ENCODE data around the gene GCC2. TPM values are rescaled to one million over a fixed set of nuclear protein-coding genes. Genes with fewer than 3 reads are reported as not detected.

GCC2 gene
- total RNA-seq, 2 experiments from 2014 or later = 19.7 to 43.9 TPM

DNA sequence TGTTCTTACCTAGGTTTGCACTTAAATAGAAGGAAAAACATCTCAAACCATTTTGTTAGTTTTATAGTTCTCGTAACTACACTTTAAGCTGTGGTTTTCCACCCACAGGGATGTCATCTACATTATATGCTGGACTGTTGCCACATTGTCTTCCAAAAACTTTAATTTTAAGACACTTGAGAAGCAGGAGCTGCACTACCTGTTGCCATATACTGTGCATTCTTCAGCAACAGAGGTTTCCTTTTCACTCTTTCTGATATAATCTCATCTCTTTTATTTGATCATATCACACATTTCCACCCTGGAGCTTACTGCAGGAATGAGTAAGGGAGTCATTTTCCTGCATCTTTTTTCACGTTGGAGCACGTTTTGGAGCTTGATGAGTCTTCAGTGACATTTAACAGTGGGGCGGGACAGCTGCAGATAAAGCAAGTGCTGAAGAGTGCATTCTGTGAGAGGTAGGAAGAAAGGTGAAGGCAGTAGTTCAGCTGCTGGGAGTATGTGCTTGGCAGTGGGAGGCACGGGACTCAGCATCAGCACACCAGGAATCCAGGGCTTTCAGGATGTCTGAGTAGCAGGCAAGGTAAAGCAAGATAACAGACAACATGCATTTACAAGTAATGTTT is 89.1 kb downstream of the GCC2 start:
- no peak for DNase-seq (ENCODE audit: low spot score)
- BruUV-seq (replicated peaks) = no TSS peak
- peaks cover 13% of the 10 kb centered on the region for H3K4me1 ChIP-seq (ENCODE audit: insufficient read depth, low read length, poor library complexity, severe bottlenecking)
- H2AFZ ChIP-seq (ENCODE audit: low read length) = no peak overlapping the region
- H4K20me1 ChIP-seq (ENCODE audit: insufficient read depth, low read length) = peaks cover 15% of the 10 kb centered on the region; the same call in 1 of the 2 replicates
- intact Hi-C loops (cut with micrococcal nuclease; ENCODE audit: unreplicated experiment) = no loop called here
- TF ChIP-seq EZH2phosphoT487 (IDR thresholded peaks at IDR 0.05; ENCODE audit: borderline replicate concordance, low read depth, low read length) = no peak
- TF ChIP-seq, protein P1, sequence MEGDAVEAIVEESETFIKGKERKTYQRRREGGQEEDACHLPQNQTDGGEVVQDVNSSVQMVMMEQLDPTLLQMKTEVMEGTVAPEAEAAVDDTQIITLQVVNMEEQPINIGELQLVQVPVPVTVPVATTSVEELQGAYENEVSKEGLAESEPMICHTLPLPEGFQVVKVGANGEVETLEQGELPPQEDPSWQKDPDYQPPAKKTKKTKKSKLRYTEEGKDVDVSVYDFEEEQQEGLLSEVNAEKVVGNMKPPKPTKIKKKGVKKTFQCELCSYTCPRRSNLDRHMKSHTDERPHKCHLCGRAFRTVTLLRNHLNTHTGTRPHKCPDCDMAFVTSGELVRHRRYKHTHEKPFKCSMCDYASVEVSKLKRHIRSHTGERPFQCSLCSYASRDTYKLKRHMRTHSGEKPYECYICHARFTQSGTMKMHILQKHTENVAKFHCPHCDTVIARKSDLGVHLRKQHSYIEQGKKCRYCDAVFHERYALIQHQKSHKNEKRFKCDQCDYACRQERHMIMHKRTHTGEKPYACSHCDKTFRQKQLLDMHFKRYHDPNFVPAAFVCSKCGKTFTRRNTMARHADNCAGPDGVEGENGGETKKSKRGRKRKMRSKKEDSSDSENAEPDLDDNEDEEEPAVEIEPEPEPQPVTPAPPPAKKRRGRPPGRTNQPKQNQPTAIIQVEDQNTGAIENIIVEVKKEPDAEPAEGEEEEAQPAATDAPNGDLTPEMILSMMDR (conservative IDR thresholded peaks at IDR 0.05; ENCODE audit: low read length) = no peak
- H3K9me2 ChIP-seq (ENCODE audit: insufficient read depth, low read length) = no peaks in the 10 kb centered on the region
- peaks cover 11% of the 10 kb centered on the region; the same call in 1 of the 2 replicates for H3K79me2 ChIP-seq (ENCODE audit: insufficient read depth, low read depth, low read length)
- no peak overlapping the region for H3K4me2 ChIP-seq (ENCODE audit: low read length)
- POLR2A ChIA-PET = interaction anchor here (1.0 kb wide), 1 partner anchor 12 kb away, joined by 3 read pairs; no protein-coding TSS in a partner anchor
- H3K4me3 ChIP-seq (ENCODE audit: low read depth, low read length, poor library complexity, severe bottlenecking) = no peak overlapping the region
- peaks cover 3% of the 10 kb centered on the region; the same call in 1 of the 2 replicates for H3K9me3 ChIP-seq (ENCODE audit: low read length)
- peaks cover 14% of the 10 kb centered on the region; the same call in 1 of the 2 replicates for H3K36me3 ChIP-seq (ENCODE audit: insufficient read depth, low read length)
- no peak overlapping the region for H3K27ac ChIP-seq (ENCODE audit: low read depth, low read length, poor library complexity, severe bottlenecking)
- CTCF ChIA-PET (ENCODE audit: unreplicated experiment) = no interaction called here

DNA sequence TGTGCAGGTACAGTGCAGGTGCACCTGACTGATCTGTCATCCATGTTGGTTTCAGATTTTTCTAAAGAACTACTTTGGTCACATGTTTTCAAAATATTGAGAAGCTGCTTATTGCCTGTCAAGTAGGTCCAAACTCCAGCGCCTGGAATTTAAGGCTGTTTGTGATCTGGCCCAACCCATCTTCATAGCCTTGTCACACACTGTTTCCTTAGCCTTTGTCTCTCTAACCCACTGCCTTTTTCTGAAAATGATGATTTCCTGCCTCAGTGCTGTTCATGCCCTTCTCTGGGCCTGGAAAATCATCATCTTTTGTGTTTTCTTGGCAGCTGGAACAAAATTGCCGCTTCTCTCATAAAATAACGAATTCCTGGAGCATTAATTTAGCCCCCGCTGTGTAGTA is 92.4 kb downstream of the GCC2 start:
- POLR2A ChIA-PET = interaction anchor here (0.6 to 1.7 kb wide), 4 partner anchors 8 to 28 kb away, joined by 3 to 5 read pairs (median 4); no protein-coding TSS in a partner anchor
- no peak for DNase-seq (ENCODE audit: low spot score)
- H3K9me3 ChIP-seq (ENCODE audit: low read length) = peaks cover 13% of the 10 kb centered on the region
- H3K79me2 ChIP-seq (ENCODE audit: insufficient read depth, low read depth, low read length) = no peaks in the 10 kb centered on the region
- H3K4me2 ChIP-seq (ENCODE audit: low read length) = no peak overlapping the region
- no TSS peak for BruUV-seq (replicated peaks)
- intact Hi-C loops (cut with micrococcal nuclease; ENCODE audit: unreplicated experiment) = no loop called here
- H3K36me3 ChIP-seq (ENCODE audit: insufficient read depth, low read length) = peaks cover 24% of the 10 kb centered on the region
- no peak for TF ChIP-seq EZH2phosphoT487 (IDR thresholded peaks at IDR 0.05; ENCODE audit: borderline replicate concordance, low read depth, low read length)
- TF ChIP-seq, protein P1 (conservative IDR thresholded peaks at IDR 0.05; ENCODE audit: low read length) = no peak
- no peak overlapping the region for H2AFZ ChIP-seq (ENCODE audit: low read length)
- H3K4me3 ChIP-seq (ENCODE audit: low read depth, low read length, poor library complexity, severe bottlenecking) = no peak overlapping the region
- H3K4me1 ChIP-seq (ENCODE audit: insufficient read depth, low read length, poor library complexity, severe bottlenecking) = no peaks in the 10 kb centered on the region
- no peaks in the 10 kb centered on the region for H3K9me2 ChIP-seq (ENCODE audit: insufficient read depth, low read length)
- H4K20me1 ChIP-seq (ENCODE audit: insufficient read depth, low read length) = 0 out of 2 replicates have a peak, but pooled peaks cover 8% of the 10 kb centered on the region
- CTCF ChIA-PET (ENCODE audit: unreplicated experiment) = no interaction called here
- no peak overlapping the region for H3K27ac ChIP-seq (ENCODE audit: low read depth, low read length, poor library complexity, severe bottlenecking)

DNA sequence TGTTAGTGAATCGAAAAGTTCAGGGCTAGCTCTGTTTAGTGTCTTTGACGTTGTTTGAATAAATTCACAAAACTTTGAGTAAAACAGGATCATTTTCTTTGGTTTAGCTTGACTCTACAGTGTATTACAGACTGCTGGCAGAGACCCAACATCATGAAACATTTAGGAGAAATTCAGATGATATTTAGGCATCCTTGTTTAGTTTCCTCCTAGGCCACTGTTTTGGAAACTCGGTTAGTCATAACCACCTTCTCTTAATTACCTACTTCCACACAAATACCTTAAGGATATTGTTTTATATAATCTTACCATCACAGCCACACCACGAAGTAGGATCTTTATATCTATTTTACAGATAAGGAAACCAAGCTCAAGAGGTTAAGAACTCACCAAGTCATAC is 93.1 kb downstream of the GCC2 start:
- H4K20me1 ChIP-seq (ENCODE audit: insufficient read depth, low read length) = 0 out of 2 replicates have a peak, but pooled peaks cover 8% of the 10 kb centered on the region
- H2AFZ ChIP-seq (ENCODE audit: low read length) = no peak overlapping the region
- H3K9me2 ChIP-seq (ENCODE audit: insufficient read depth, low read length) = no peaks in the 10 kb centered on the region
- ChIA-PET POLR2A (interaction anchor here (0.9 to 1.2 kb wide), 2 partner anchors 8 to 28 kb away, joined by 3 to 4 read pairs; no protein-coding TSS in a partner anchor), CTCF (ENCODE audit: unreplicated experiment) (no interaction called here)
- no peak for TF ChIP-seq EZH2phosphoT487 (IDR thresholded peaks at IDR 0.05; ENCODE audit: borderline replicate concordance, low read depth, low read length)
- TF ChIP-seq, protein P1 (conservative IDR thresholded peaks at IDR 0.05; ENCODE audit: low read length) = no peak
- H3K9me3 ChIP-seq (ENCODE audit: low read length) = peaks cover 13% of the 10 kb centered on the region
- intact Hi-C loops (cut with micrococcal nuclease; ENCODE audit: unreplicated experiment) = no loop called here
- no peak for DNase-seq (ENCODE audit: low spot score)
- no TSS peak for BruUV-seq (replicated peaks)
- H3K27ac ChIP-seq (ENCODE audit: low read depth, low read length, poor library complexity, severe bottlenecking) = no peak overlapping the region
- no peak overlapping the region for H3K4me3 ChIP-seq (ENCODE audit: low read depth, low read length, poor library complexity, severe bottlenecking)
- H3K36me3 ChIP-seq (ENCODE audit: insufficient read depth, low read length) = peaks cover 24% of the 10 kb centered on the region
- H3K4me1 ChIP-seq (ENCODE audit: insufficient read depth, low read length, poor library complexity, severe bottlenecking) = no peaks in the 10 kb centered on the region
- no peaks in the 10 kb centered on the region for H3K79me2 ChIP-seq (ENCODE audit: insufficient read depth, low read depth, low read length)
- no peak overlapping the region for H3K4me2 ChIP-seq (ENCODE audit: low read length)
